ENCODE data around the gene CPLX1. TPM values are rescaled to one million over a fixed set of nuclear protein-coding genes. Genes with fewer than 3 reads are reported as not detected.

The CPLX1 gene
- polyA plus RNA-seq, 3 donors = not detected

- H3K4me3 ChIP-seq (replicated peaks in 1 of 3; ENCODE audit: low read depth in 2 of 3, low read length in 3 of 3) = no peak overlapping the region
- Mint-ChIP-seq H3K36me3 (peaks cover 88 to 98% of the 10 kb centered on the region in 2 donors), H3K4me1 (no peaks in the 10 kb centered on the region), H3K9me3 (peaks cover 0 to 2% (median 0%) of the 10 kb centered on the region in 7 donors), H3K27ac (no peak overlapping the region), H3K4me3 (no peak overlapping the region), H3K27me3 (ENCODE audit: low read depth in 3 of 3) (peaks cover 0 to 2% (median 0%) of the 10 kb centered on the region in 3 donors)
- peaks cover 45% of the 10 kb centered on the region for H4K20me1 ChIP-seq (ENCODE audit: insufficient read depth, low read length)
- intact Hi-C loops (cut with micrococcal nuclease) = no loop called here
- TF ChIP-seq CTCF (IDR thresholded peaks at IDR 0.05) = no peak
- H3K36me3 ChIP-seq (replicated peaks in 1 of 2; ENCODE audit: control insufficient read depth in 1 of 2, insufficient read depth in 2 of 2, low read length in 2 of 2) = peaks cover 93 to 100% of the 10 kb centered on the region in 2 donors
- H3K4me1 ChIP-seq (ENCODE audit: control insufficient read depth in 1 of 2, insufficient read depth in 2 of 2, low read length in 2 of 2) = no peaks in the 10 kb centered on the region
- H2AFZ ChIP-seq (ENCODE audit: insufficient read depth, low read depth, low read length, poor library complexity, severe bottlenecking) = no peak overlapping the region
- no peaks in the 10 kb centered on the region for H3K79me2 ChIP-seq (ENCODE audit: insufficient read depth, low read length)
- DNase-seq = no peak
- no peak overlapping the region for H3K27ac ChIP-seq (ENCODE audit: low read depth in 1 of 2, low read length in 2 of 2)
- no peak overlapping the region for H3K4me2 ChIP-seq (replicated peaks; ENCODE audit: extremely low read depth, low read length, poor library complexity, severe bottlenecking)
- 97% methylated on average over 18 of the region's 21 CpGs for WGBS (ENCODE audit: insufficient coverage)
- no peaks in the 10 kb centered on the region for H3K9me3 ChIP-seq (replicated peaks in 1 of 2; ENCODE audit: control insufficient read depth in 1 of 2, insufficient read depth in 1 of 2, low read length in 2 of 2)
- no peak overlapping the region for H3K9ac ChIP-seq (ENCODE audit: insufficient read depth, low read length, poor library complexity, severe bottlenecking)
- no peaks in the 10 kb centered on the region for H3K27me3 ChIP-seq (ENCODE audit: control insufficient read depth in 2 of 2, insufficient read depth in 2 of 2, low read length in 2 of 2)
Measured at GRCh38 chr4:860561-860960, 34.6 kb upstream of the CPLX1 start.

- Mint-ChIP-seq H3K4me1 (no peaks in the 10 kb centered on the region), H3K27ac (no peak overlapping the region), H3K27me3 (ENCODE audit: low read depth in 3 of 3) (no peaks in the 10 kb centered on the region), H3K4me3 (no peak overlapping the region), H3K9me3 (peaks cover 0 to 1% (median 0%) of the 10 kb centered on the region in 7 donors), H3K36me3 (peaks cover 88 to 98% of the 10 kb centered on the region in 2 donors)
- no peak for DNase-seq
- Histone ChIP-seq H3K27me3 (ENCODE audit: control insufficient read depth in 2 of 2, insufficient read depth in 2 of 2, low read length in 2 of 2) (no peaks in the 10 kb centered on the region), H3K4me2 (replicated peaks; ENCODE audit: extremely low read depth, low read length, poor library complexity, severe bottlenecking) (no peak overlapping the region), H3K27ac (ENCODE audit: low read depth in 1 of 2, low read length in 2 of 2) (no peak overlapping the region), H3K9me3 (replicated peaks in 1 of 2; ENCODE audit: control insufficient read depth in 1 of 2, insufficient read depth in 1 of 2, low read length in 2 of 2) (no peaks in the 10 kb centered on the region), H3K36me3 (replicated peaks in 1 of 2; ENCODE audit: control insufficient read depth in 1 of 2, insufficient read depth in 2 of 2, low read length in 2 of 2) (peaks cover 92 to 100% of the 10 kb centered on the region in 2 donors), H3K4me3 (replicated peaks in 1 of 3; ENCODE audit: low read depth in 2 of 3, low read length in 3 of 3) (no peak overlapping the region), H2AFZ (ENCODE audit: insufficient read depth, low read depth, low read length, poor library complexity, severe bottlenecking) (no peak overlapping the region), H4K20me1 (ENCODE audit: insufficient read depth, low read length) (peaks cover 42% of the 10 kb centered on the region), H3K9ac (ENCODE audit: insufficient read depth, low read length, poor library complexity, severe bottlenecking) (no peak overlapping the region), H3K79me2 (ENCODE audit: insufficient read depth, low read length) (no peaks in the 10 kb centered on the region), H3K4me1 (ENCODE audit: control insufficient read depth in 1 of 2, insufficient read depth in 2 of 2, low read length in 2 of 2) (no peaks in the 10 kb centered on the region)
- WGBS (ENCODE audit: insufficient coverage) = 100% methylated on average over 7 of the region's 13 CpGs
- intact Hi-C loops (cut with micrococcal nuclease) = no loop called here
- no peak for TF ChIP-seq CTCF (IDR thresholded peaks at IDR 0.05)
Measured at GRCh38 chr4:859496-859895, 33.6 kb upstream of the CPLX1 start.
